Omental fat pad (tissue), 4 donors: ENCODE measurements around the gene RAB14. TPM values are rescaled to one million over a fixed set of nuclear protein-coding genes. Genes with fewer than 3 reads are reported as not detected.
A peak's percentile ranks its signal among the peaks of the same experiment; 100 is the strongest.

ENCODE experiments used
- ATAC-seq: fragments of 150-250 bp; one replicate; pipeline ENCODE4 v1.9.1; 2016; ENCODE audit warnings: mild to moderate bottlenecking, moderate library complexity; ENCODE audit not compliant: low FRiP score
- DNase-seq: peaks from one replicate; pipeline ENCODE4 v3.0.0-alpha.2; 2019; ENCODE audit warnings: low spot score
- total RNA-seq, 4 donors: library from RNA; depleted of rRNA; stranded (reverse); fragments of >200 nt; gene quantifications; one replicate each; pipeline ENCODE4 v1.1.0, GENCODE V29; 2016
- TF ChIP-seq, protein P1 (sequence below), 3 donors: fragments of 450-650 bp; IDR thresholded peaks; one replicate each; pipeline ENCODE4 v1.5.1; 2016 to 2017; ENCODE audit warnings: antibody characterized with exemption in 3 of 3, mild to moderate bottlenecking in 3 of 3, moderate library complexity in 2 of 3

The RAB14 gene
- total RNA-seq, 4 donors from 2014 or later, result 31.0 to 44.8 (median 35.6) TPM

DNA sequence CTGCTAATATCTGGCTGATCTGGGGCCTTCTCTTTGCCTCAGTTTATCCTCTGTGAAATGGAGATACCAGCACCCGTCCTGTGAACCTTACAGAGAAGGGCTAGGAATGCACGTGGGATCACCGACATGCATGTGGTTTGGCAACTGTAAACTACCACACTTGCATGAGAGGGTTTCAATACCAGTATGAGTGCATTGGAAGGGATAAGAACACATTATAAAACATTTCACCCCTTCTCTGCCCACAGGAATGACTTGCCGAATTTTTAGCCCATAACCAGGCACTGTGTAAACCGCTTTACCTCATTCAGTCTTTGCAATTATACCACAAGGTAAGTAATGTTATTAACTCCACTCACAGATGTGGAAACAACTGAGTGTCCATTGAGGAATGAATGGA is 8.9 kb upstream of the RAB14 start:
- ATAC-seq (no peak), DNase-seq (no peak)
- TF ChIP-seq, protein P1, sequence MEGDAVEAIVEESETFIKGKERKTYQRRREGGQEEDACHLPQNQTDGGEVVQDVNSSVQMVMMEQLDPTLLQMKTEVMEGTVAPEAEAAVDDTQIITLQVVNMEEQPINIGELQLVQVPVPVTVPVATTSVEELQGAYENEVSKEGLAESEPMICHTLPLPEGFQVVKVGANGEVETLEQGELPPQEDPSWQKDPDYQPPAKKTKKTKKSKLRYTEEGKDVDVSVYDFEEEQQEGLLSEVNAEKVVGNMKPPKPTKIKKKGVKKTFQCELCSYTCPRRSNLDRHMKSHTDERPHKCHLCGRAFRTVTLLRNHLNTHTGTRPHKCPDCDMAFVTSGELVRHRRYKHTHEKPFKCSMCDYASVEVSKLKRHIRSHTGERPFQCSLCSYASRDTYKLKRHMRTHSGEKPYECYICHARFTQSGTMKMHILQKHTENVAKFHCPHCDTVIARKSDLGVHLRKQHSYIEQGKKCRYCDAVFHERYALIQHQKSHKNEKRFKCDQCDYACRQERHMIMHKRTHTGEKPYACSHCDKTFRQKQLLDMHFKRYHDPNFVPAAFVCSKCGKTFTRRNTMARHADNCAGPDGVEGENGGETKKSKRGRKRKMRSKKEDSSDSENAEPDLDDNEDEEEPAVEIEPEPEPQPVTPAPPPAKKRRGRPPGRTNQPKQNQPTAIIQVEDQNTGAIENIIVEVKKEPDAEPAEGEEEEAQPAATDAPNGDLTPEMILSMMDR (IDR thresholded peaks at IDR 0.05), result no peak

DNA sequence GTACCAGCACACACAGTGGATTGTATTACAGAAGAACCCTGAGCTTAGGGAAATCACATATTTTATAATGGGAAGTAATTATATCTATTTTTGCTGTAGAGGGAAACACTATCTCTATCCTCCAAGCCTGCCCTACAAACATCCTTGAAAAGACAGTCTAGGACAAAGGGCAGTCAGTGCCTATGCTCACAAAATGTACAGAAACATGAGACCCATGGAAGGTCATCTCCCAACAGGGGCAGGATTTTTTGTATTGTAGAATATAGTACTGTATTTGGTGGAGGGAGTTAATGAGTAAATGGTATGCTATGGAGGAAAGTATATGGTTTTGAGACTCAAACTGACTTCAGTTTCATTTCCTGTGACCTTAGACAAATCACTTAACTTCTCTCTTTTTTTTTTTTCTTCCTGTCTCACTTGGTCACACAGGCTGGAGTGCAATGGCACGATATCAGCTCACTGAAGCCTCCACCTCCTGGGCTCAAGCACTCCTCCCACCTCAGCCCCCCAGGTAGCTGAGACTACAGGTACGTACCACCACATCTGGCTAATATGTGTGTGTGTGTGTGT is 5.8 kb upstream of the RAB14 start:
- TF ChIP-seq, protein P1 (IDR thresholded peaks at IDR 0.05), result no peak

DNA sequence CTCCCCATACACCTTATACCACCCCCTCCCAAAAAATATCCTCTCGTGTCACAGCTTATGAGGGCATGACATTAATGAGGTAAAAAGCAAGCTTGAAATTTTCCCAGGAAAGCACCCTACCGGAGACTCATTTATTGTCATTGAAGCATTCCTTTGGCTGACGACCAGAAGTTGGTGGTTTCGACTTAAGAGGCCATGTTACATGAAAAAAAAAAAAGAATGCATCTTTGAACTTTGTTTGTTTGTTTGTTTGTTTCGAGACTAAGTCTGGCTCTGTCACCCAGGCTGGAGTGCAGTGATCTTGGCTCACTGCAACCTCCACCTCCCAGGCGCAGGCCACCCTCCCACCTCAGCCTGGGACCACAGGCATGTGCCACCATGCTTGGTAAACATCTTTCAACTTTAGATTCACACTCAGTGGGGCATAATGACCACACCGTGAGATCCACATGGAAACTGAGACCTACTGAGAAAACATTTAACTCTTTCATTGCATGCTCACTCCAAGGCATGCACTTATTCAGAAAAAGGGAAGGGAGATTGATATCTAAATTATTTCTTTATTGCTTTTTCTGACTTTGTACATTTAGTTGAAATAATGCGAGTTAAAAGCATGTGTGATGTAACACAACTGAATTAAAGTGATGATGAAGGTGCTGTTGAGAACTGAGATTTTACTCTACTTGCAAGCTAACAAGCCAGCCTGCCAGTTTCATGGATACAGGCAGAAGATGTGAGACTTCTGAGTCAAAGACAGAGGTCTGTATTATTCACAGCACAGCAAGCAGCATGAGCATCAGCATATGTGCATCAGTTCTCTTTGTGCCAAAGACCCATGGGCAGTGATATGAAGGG is 5.1 kb upstream of the RAB14 start:
- TF ChIP-seq, protein P1 (IDR thresholded peaks at IDR 0.05), result no peak
- DNase-seq, result no peak
- no peak for ATAC-seq

More for the DNA sequence above, 5.8 kb upstream of the RAB14 start:
- DNase-seq (no peak), ATAC-seq (no peak)

DNA sequence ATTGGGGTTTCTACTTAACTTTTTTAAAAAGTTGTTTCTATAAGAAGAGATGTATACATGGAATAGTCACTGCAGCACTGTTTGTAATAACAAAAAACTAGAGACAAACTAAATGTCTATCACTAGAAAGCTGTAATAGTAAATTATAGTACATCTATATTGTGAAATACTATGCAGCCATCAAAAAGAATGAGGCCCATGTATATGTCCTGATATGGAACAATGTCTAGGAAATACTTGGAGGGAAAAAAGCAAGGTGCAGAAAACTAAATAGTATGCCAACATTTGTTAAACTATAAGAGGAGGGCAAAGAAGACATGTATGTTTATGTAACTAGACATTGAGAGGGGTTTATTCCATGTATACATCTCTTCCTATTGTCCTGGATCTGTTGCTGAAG is 2.9 kb upstream of the RAB14 start:
- no peak for ATAC-seq
- no peak for DNase-seq
- TF ChIP-seq, protein P1 (IDR thresholded peaks at IDR 0.05), result no peak

DNA sequence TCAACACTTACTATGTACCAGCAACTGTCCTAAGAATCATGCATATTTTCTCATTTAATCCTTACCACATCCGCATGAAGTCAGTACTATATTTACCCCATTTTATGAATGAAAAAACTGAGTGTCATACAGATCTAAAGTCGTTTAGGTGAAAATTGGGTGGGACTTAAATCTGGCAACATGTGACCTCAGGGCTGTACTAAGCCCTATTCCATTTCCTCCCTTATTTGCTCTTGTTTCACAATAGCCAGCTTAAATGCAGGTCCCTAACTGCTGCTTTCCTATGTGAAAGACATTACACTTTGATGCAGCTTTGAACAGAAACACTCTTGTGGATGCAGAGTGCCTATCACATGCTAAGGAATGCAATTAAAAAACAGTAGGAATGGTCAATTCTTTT is 2.5 kb upstream of the RAB14 start:
- no peak for DNase-seq
- ATAC-seq, result no peak

DNA sequence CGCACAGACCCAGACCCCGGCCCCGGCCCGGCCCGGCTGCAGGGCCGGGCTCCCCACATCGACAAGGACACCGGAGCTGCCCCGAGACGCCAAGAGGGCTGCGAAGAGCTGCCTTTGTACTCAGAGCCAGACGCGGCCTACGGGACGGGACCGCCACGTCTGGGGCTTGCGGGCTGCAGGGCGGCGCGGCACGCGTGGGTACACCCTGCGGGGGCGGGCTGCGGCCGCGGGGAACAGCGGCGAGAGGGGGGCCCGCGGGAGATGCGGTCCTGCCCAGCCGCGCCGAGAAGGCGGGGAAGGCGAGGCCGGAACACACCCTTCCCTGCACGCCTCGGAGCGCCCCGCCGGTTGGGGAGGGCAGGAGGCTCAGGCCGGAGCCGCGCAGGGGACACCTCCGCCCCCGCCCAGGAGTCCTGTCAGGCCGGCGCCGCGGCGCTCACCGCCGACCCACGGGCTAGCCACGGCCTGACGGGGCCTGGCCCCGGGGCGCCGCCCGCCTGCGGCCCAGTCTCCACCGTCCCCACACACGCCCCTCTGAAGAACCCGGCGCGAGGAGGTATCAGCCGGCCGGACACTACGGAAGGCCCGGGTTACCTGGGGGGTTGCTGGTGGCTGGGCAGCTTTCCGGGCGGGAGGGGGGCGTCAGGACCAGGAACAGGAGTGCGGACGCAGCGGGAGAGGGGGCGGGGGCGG is 478 bp downstream of the RAB14 start:
- TF ChIP-seq, protein P1 (IDR thresholded peaks at IDR 0.05), result no peak
- DNase-seq, result no peak
- ATAC-seq, result peak; percentile 56

More for the DNA sequence above, 2.5 kb upstream of the RAB14 start:
- TF ChIP-seq, protein P1 (IDR thresholded peaks at IDR 0.05), result no peak
